GM19035 (cell line): ENCODE measurements around the gene HMGCS1.
"Not testable (repeated sequence)": the region's sequence is repeated elsewhere in the genome, so short reads cannot be mapped to it uniquely, and the experiment has no call there.

Source experiments
- ATAC-seq: cut with Tn5 transposase; IDR thresholded peaks from one replicate; pipeline ENCODE4 v1.9.1; 2021; ENCODE audit not compliant: unreplicated experiment

HMGCS1 gene

GRCh38 chr5:43279548-43280274 is 33.5 kb downstream of the HMGCS1 start:
- ATAC-seq: no peak

GRCh38 chr5:43275391-43275790 is 37.8 kb downstream of the HMGCS1 start:
- ATAC-seq: no peak

DNA sequence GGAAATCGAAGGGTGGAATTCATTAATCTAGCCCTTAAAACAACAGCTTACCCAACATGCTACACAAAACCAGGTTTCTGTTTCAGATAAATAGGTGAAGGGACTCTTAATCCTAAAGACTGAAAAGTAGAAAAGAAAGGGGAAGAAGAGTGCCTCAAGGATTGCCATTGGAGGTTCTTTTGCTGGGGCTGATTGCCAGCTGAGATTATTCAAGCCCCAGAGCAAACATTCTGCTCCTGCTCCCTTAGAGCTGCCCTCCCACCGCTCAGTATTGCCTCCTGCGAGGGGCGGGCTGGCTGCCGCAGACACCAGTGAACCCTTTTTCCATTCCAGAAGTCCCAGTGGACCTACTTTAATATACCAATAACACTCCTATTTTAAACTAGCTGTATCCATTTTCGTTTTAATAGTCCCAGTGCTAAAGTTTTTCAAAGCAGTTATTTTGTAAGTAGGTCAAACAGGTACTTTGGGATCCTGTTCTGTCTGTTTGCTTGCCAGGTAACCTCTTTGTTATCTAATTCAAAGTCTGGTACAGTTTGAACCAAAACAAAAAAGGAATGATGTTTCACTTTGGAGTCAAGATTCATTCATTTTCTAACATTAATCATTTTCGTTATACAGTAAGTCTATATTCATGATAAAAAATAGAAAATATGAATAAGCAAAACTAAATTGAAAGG is 38.6 kb downstream of the HMGCS1 start:
- ATAC-seq: no peak

DNA sequence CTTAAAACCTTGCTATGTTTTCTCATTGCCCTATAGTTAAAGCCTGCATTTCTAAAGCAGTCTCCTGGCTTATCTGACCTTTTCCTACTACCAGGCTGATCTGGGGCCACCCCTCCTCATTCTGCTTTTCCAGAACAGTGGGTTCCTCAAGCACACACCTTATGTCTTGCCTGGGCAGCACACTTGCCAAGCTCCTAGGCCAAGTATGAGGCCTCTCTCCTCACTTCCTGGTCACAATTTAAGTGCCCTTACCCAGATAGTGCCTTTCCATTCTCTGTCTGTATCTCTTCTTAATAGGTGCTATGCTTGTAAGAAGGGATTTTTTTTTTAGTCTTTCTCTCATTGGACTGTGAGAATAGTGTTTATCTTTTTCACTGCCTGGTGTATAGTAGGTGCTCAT is 39.7 kb downstream of the HMGCS1 start:
- ATAC-seq: no peak

DNA sequence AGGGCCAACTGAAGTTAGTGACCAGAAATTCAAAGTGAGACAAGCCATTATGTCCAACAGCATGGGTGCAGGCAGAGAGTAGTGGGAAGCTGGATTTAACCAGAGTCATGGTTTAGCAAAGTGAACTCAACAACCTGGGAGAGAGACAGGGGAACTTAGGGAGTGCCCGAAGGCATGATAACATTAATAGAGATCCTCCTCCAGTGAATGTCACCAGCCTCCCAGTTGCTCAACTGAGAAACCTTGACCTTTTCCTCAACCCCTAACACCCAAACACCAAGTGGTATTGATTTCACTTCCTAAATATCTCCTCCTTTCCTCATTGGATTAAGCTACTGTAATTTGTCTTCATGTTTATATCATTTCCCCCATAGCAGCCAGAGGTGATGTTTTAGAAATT is 42.6 kb downstream of the HMGCS1 start:
- ATAC-seq: no peak

DNA sequence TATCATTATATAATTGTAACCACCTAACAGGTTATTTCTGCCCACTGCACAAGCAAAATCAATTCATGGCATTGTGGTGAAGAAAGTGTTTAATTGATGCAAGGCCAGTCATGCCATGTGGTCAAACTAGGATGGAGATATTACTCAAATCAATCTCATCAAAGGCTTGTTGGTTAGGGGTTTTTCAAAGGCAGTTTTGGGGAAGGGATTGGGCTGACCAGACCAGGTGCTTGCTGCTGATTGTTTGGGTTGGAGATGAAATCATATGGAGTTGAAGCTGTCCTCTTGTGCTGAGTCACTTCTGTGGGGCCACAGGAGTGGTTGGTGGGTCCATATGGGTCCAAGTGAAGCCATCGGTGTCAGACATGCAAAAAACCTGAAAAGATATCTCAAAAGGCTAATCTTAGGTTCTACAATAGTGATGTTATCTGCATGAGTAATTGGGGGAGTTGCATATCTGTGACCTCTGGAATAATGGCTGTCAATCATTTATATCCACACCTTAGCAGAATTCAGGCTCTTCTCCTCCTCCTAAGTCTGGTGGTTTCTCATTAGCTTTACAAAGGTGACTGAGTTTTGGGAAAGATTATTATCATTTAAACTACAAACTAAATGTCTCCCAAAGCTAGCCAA is 44.9 kb downstream of the HMGCS1 start:
- peak; percentile 89 for ATAC-seq

GRCh38 chr5:43262269-43262668 is 50.9 kb downstream of the HMGCS1 start:
- not testable (repeated sequence) for ATAC-seq

- ATAC-seq: no peak
These were observed 55.1 kb downstream of the HMGCS1 start for GRCh38 chr5:43258116-43258515.

DNA sequence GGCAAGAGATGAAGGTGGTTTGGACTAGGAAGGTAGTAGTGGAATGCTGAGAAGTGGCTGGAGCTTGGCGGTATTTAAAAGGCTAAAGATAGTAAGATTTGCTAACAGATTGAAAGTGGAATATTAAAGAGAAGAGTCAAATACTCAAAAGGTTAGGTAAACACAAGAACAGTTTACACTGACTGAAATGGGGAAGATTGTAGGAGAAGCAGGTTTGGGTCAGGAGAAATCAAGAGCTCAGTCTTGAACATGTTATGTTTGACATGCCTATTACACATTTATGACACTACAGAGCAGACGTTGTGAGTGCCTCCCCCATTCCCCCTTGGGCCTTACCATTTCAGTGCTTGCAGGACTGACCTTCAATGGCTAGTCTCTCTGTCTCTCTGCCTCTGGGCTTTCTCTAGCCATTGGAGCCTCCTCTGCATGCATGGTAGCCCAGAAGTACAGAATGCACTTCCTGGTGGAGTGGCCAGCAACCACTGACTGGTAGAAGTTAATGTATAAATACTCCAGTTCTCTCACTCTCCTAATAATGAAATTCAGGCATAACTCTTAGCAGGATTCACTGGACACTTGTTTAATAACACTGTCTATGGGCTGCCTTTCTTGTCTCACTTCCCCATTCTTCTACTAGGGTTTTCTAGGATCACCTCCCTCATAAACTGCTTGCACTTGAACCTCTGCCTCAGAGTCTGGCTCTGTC is 56.8 kb downstream of the HMGCS1 start:
- ATAC-seq: no peak

- ATAC-seq: no peak
These were observed 57.5 kb downstream of the HMGCS1 start for GRCh38 chr5:43255704-43256103.

- ATAC-seq: no peak
These were observed 61.5 kb downstream of the HMGCS1 start for GRCh38 chr5:43251754-43252153.

DNA sequence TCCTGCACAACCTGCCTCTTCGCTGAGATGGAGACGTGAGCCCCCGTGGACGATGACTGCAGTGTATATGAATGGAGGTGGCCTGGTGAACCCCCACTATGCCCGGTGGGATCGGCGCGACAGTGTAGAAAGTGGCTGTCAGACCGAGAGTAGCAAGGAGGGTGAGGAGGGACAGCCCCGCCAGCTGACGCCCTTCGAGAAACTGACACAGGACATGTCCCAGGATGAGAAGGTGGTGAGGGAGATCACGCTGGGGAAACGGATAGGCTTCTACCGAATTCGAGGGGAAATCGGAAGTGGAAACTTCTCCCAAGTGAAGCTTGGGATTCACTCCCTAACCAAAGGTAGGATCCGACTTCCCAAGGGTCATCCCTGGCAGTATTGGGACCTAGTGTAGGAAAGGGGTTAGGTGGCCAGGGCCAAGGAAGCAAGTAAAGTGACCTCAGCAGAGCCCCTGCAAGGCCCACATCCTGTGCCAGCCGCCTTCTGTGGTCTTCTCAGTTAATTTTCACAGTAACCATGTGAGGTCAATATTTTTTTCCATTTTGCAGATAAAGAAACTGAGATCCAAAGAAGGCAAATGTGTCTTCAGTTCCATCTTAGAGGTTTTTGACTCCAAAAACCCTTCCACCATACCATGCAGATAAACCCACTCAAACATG is 67.4 kb downstream of the HMGCS1 start:
- peak; percentile 68 for ATAC-seq

DNA sequence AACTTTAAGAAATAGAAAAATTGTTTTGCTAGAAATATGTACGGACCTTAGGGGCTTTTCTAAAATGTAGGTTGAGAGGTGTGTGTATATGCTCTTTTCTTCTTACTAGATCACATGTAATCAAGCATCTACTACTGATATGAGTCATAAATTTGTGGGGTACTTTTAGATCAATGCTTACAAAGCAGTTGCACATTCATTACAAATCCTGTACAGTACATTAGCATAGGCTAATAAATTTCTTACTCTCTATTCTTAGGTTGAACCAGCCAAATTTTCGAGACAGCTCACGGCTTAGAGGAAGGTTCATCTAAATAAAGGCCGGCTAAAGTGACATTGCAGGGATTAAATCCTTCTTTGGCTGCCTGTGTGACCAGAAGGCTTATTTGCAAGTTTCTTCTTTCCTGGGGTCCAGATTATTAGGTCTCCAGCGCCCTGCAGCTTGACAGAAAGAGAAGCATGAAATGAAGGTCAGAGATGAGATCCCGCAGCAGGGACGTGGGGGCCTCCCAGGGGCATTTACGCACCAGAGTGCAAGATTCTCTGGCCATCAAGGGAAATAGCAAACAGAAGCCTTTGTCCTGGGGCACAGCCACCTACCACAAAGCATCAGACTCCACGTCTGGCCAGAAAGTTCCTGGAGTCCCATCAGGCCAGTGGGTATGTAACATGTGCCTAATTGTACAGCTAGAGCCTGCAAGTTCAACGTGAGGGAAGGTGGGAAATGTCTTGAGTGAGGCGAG is 68.2 kb downstream of the HMGCS1 start:
- ATAC-seq: peak; percentile 69

DNA sequence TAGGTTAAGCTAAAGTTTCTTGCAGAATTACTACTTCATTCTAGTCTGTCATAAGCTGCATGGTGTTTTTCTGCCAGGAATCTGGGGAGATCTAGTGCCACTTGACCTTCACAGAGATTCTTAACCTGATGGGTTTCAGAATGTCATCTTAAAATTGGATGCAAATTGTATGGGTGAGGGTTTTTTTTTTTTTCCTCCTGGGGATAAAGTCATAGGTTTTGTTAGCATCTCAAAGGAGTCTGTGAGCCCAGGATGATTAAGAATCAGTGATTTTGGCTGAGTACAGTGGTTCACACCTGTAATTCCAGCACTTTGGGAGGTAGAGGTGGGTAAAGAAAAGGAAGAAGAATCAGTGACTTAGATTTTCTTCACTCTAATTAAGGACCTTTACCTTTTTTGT is 69.9 kb downstream of the HMGCS1 start:
- no peak for ATAC-seq

- ATAC-seq: no peak
These were observed 71.0 kb downstream of the HMGCS1 start for GRCh38 chr5:43242196-43242595.
